ENCODE measurements around the gene HOXA3.
A peak's percentile ranks its signal among the peaks of the same experiment; 100 is the strongest.

HOXA3 gene

DNA sequence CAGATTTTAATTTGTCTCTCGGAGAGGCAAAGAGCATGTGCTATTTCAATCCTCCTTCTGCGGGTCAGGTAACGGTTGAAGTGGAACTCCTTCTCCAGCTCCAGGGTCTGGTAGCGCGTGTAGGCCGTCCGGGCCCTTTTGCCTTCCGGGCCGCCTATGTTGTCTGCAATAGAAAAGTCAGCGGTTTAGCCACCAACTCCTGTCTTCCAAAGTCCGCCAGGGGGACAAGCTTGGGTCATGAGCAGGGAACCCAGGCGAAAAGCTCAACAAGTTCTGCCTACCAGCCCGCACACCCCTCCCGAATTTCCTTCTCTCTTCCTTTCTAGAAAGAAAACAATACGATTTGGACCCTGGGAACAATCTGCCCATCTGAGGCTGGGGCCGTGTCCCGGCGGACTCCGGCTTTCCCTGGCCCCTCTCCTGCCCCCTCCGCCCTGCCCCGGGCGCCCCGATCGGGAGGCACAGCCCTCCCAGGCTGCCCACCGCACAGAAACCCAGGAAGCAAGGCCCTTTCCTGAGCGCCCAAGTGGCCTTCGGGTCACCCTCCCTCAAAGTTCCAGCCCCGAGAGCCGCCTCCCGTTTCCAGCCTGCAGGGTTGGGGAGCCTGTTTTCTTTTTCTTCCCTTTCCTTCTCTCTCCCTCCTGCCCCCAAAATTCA lies 10.3 kb downstream of the HOXA3 start:
- Histone ChIP-seq H3K27ac (ENCODE audit: low read length) (peak overlapping the region; percentile 97), H3K27me3 (ENCODE audit: low read depth, low read length) (peaks cover 7% of the 10 kb centered on the region)

GRCh38 chr7:27141137-27141922 lies 11.1 kb downstream of the HOXA3 start:
- Histone ChIP-seq H3K27ac (ENCODE audit: low read length) (peak overlapping the region; percentile 97), H3K4me3 (ENCODE audit: low read depth in 1 of 2, low read length in 2 of 2) (peak overlapping the region; percentile 83 to 91)

More for the DNA sequence above, 10.3 kb downstream of the HOXA3 start:
- H3K36me3 ChIP-seq (ENCODE audit: control insufficient read depth in 1 of 2, insufficient read depth in 2 of 2, low read length in 2 of 2): no peaks in the 10 kb centered on the region
- peak overlapping the region; percentile 83 to 91 for H3K4me3 ChIP-seq (ENCODE audit: low read depth in 1 of 2, low read length in 2 of 2)
- peaks cover 4 to 7% of the 10 kb centered on the region in 2 donors for H3K4me1 ChIP-seq (ENCODE audit: control insufficient read depth in 1 of 2, insufficient read depth in 2 of 2, low read length in 2 of 2)
- no peaks in the 10 kb centered on the region for H3K9me3 ChIP-seq (ENCODE audit: control insufficient read depth in 1 of 2, low read length in 2 of 2)

GRCh38 chr7:27140126-27140857 lies 12.1 kb downstream of the HOXA3 start:
- Histone ChIP-seq H3K27me3 (ENCODE audit: low read depth, low read length) (peaks cover 4% of the 10 kb centered on the region), H3K27ac (ENCODE audit: low read length) (peak overlapping the region; percentile 97), H3K36me3 (ENCODE audit: control insufficient read depth in 1 of 2, insufficient read depth in 2 of 2, low read length in 2 of 2) (no peaks in the 10 kb centered on the region), H3K4me1 (ENCODE audit: control insufficient read depth in 1 of 2, insufficient read depth in 2 of 2, low read length in 2 of 2) (peaks cover 13 to 17% of the 10 kb centered on the region in 2 donors), H3K9me3 (ENCODE audit: control insufficient read depth in 1 of 2, low read length in 2 of 2) (no peaks in the 10 kb centered on the region), H3K4me3 (ENCODE audit: low read depth in 1 of 2, low read length in 2 of 2) (peak overlapping the region; percentile 83 to 91)

More at GRCh38 chr7:27141137-27141922, 11.1 kb downstream of the HOXA3 start:
- Histone ChIP-seq H3K27me3 (ENCODE audit: low read depth, low read length) (peaks cover 4% of the 10 kb centered on the region), H3K9me3 (ENCODE audit: control insufficient read depth in 1 of 2, low read length in 2 of 2) (no peaks in the 10 kb centered on the region), H3K4me1 (ENCODE audit: control insufficient read depth in 1 of 2, insufficient read depth in 2 of 2, low read length in 2 of 2) (peaks cover 4 to 7% of the 10 kb centered on the region in 2 donors), H3K36me3 (ENCODE audit: control insufficient read depth in 1 of 2, insufficient read depth in 2 of 2, low read length in 2 of 2) (no peaks in the 10 kb centered on the region)

DNA sequence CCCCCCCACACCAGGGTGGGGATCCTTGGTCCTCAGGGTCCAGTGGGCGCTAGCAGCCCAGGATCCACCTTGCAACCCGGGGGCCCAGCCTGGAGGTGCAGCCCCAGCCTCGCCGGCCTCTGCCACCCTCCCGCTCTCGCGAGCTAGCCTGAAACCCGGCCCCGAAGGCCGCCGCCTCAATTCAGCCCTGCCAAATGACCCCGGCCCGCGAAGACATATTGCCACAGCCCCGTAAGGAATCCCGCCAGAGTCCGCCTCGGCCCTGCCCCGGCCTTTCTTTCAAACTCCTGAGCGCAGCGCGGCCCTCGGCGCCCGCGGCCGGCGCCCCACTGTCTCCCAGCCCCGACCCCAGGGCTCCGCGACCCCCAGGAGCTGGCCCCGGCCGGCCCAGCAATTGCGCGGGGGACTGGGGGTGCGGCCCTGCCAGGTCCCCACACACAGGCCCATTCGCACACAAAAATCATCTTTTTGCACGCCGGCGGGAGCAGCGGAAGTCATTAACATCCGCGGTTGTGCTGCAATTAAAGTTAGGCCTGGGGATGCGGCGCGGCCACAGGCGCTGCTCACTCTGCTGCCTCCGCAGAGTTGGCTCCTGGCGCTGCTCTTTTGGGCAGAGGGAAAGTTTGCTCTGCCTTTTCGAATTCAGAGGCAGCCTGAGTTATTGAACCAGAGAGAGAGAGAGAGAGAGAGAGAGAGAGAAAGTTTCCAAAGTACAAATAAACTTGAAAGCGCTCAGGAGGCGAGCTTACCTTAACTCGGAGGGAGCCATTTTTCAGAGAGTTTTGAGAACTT lies 12.9 kb downstream of the HOXA3 start:
- no peaks in the 10 kb centered on the region for H3K36me3 ChIP-seq (ENCODE audit: control insufficient read depth in 1 of 2, insufficient read depth in 2 of 2, low read length in 2 of 2)
- peak overlapping the region; percentile 97 for H3K27ac ChIP-seq (ENCODE audit: low read length)
- peak overlapping the region; percentile 83 to 91 for H3K4me3 ChIP-seq (ENCODE audit: low read depth in 1 of 2, low read length in 2 of 2)
- H3K4me1 ChIP-seq (ENCODE audit: control insufficient read depth in 1 of 2, insufficient read depth in 2 of 2, low read length in 2 of 2): peaks cover 21 to 24% of the 10 kb centered on the region in 2 donors
- H3K9me3 ChIP-seq (ENCODE audit: control insufficient read depth in 1 of 2, low read length in 2 of 2): no peaks in the 10 kb centered on the region
- H3K27me3 ChIP-seq (ENCODE audit: low read depth, low read length): peaks cover 2% of the 10 kb centered on the region

- H3K4me1 ChIP-seq (ENCODE audit: control insufficient read depth in 1 of 2, insufficient read depth in 2 of 2, low read length in 2 of 2): peaks cover 26 to 27% of the 10 kb centered on the region in 2 donors
- H3K9me3 ChIP-seq (ENCODE audit: control insufficient read depth in 1 of 2, low read length in 2 of 2): no peaks in the 10 kb centered on the region
- peak overlapping the region; percentile 83 to 91 for H3K4me3 ChIP-seq (ENCODE audit: low read depth in 1 of 2, low read length in 2 of 2)
- H3K36me3 ChIP-seq (ENCODE audit: control insufficient read depth in 1 of 2, insufficient read depth in 2 of 2, low read length in 2 of 2): no peaks in the 10 kb centered on the region
- no peaks in the 10 kb centered on the region for H3K27me3 ChIP-seq (ENCODE audit: low read depth, low read length)
- peak overlapping the region; percentile 97 for H3K27ac ChIP-seq (ENCODE audit: low read length)
These were observed 13.4 kb downstream of the HOXA3 start for GRCh38 chr7:27138985-27139333.

DNA sequence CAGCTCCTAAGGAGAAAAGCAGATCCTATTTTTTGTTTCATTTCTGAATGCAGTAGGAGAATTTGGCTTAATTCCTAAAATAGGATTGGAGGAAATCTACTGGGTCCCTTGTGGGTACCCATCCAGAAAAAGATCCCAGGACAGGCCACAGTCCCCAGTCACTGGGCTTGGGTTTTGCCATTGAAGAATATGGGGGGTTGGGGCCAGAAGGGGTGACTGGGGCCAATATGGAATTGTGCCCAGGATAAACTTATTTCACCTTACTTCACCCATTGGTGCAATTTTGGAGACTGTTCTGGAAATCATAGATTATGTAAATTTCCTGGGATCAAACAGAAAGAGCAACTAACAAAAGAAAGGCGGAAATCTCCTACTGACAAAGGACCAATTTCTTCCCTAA lies 13.9 kb downstream of the HOXA3 start:
- H3K27ac ChIP-seq (ENCODE audit: low read length): peak overlapping the region; percentile 97
- peaks cover 29 to 32% of the 10 kb centered on the region in 2 donors for H3K4me1 ChIP-seq (ENCODE audit: control insufficient read depth in 1 of 2, insufficient read depth in 2 of 2, low read length in 2 of 2)
- H3K36me3 ChIP-seq (ENCODE audit: control insufficient read depth in 1 of 2, insufficient read depth in 2 of 2, low read length in 2 of 2): no peaks in the 10 kb centered on the region
- no peaks in the 10 kb centered on the region for H3K9me3 ChIP-seq (ENCODE audit: control insufficient read depth in 1 of 2, low read length in 2 of 2)
- H3K27me3 ChIP-seq (ENCODE audit: low read depth, low read length): no peaks in the 10 kb centered on the region
- peak overlapping the region; percentile 83 to 91 for H3K4me3 ChIP-seq (ENCODE audit: low read depth in 1 of 2, low read length in 2 of 2)

GRCh38 chr7:27137640-27138315 lies 14.6 kb downstream of the HOXA3 start:
- Histone ChIP-seq H3K4me3 (ENCODE audit: low read depth in 1 of 2, low read length in 2 of 2) (peak overlapping the region; percentile 83 to 91), H3K27me3 (ENCODE audit: low read depth, low read length) (no peaks in the 10 kb centered on the region), H3K9me3 (ENCODE audit: control insufficient read depth in 1 of 2, low read length in 2 of 2) (no peaks in the 10 kb centered on the region), H3K27ac (ENCODE audit: low read length) (peak overlapping the region; percentile 97), H3K36me3 (ENCODE audit: control insufficient read depth in 1 of 2, insufficient read depth in 2 of 2, low read length in 2 of 2) (no peaks in the 10 kb centered on the region), H3K4me1 (ENCODE audit: control insufficient read depth in 1 of 2, insufficient read depth in 2 of 2, low read length in 2 of 2) (peaks cover 32 to 36% of the 10 kb centered on the region in 2 donors)

DNA sequence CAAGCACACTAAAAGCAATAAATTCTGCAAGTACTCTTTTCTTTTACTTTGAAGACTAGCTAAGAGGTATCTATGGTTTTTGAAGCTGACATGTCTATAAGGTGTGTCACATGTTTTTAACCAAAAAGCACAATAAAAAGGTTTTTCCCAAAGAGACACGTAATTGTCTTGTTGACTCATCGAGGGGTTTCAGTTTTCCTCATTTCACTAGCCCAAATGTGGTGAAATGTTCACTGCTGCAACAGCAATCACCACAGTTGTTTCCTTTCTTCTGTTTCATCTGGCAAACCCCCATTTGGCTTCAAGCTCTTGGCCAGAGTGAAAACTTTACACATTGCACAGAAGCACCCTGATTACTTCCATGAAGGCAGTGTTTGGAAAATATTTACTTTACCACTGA lies 18.0 kb downstream of the HOXA3 start:
- H3K27me3 ChIP-seq (ENCODE audit: low read depth, low read length): no peaks in the 10 kb centered on the region
- H3K9me3 ChIP-seq (ENCODE audit: control insufficient read depth in 1 of 2, low read length in 2 of 2): no peaks in the 10 kb centered on the region
- no peak overlapping the region for H3K4me3 ChIP-seq (ENCODE audit: low read depth in 1 of 2, low read length in 2 of 2)
- H3K36me3 ChIP-seq (ENCODE audit: control insufficient read depth in 1 of 2, insufficient read depth in 2 of 2, low read length in 2 of 2): no peaks in the 10 kb centered on the region
- H3K27ac ChIP-seq (ENCODE audit: low read length): peak overlapping the region; percentile 61
- H3K4me1 ChIP-seq (ENCODE audit: control insufficient read depth in 1 of 2, insufficient read depth in 2 of 2, low read length in 2 of 2): peaks cover 29 to 39% of the 10 kb centered on the region in 2 donors

DNA sequence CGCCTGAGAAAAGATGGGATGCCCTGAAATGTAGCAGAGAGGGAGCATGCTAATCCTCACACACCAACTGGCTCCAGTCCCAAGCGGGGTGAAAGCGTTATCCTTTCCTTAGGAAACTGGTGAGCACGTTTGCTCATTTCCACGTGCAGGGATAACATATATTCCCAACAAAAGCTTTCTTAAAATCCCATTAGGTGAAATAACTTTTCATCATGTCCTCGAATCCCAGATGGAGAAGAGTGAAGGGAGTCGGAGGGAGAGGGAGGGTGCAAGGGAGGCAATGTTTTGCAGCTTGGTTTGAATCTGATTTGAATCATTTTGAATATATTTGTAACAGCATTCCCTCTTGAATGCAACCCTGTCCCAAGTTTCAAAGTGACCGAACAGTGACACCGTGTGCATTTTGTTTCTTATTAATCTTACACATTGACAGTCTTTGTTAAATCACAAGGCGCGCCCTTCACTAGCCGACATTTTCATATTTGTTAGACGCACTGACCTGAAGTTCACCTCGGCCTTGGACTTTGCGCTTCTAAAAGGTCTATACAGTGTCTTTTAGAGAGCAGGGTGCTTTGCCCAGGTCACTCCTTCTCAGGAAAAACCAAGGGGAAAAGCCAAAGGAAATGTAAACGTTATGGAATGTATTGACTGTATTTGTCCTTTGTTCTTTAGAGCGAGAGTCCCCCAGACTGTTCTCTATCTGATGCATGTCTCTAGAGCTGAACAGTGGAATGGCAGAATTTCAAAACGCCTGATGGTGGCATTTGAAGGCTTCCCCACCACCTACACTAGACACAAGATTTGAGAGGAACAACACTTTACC lies 18.8 kb downstream of the HOXA3 start:
- H3K36me3 ChIP-seq (ENCODE audit: control insufficient read depth in 1 of 2, insufficient read depth in 2 of 2, low read length in 2 of 2): no peaks in the 10 kb centered on the region
- no peak overlapping the region for H3K4me3 ChIP-seq (ENCODE audit: low read depth in 1 of 2, low read length in 2 of 2)
- peak overlapping the region; percentile 61 for H3K27ac ChIP-seq (ENCODE audit: low read length)
- no peaks in the 10 kb centered on the region for H3K9me3 ChIP-seq (ENCODE audit: control insufficient read depth in 1 of 2, low read length in 2 of 2)
- peaks cover 29 to 43% of the 10 kb centered on the region in 2 donors for H3K4me1 ChIP-seq (ENCODE audit: control insufficient read depth in 1 of 2, insufficient read depth in 2 of 2, low read length in 2 of 2)
- H3K27me3 ChIP-seq (ENCODE audit: low read depth, low read length): no peaks in the 10 kb centered on the region

- Histone ChIP-seq H3K4me3 (ENCODE audit: low read depth in 1 of 2, low read length in 2 of 2) (no peak overlapping the region), H3K4me1 (ENCODE audit: control insufficient read depth in 1 of 2, insufficient read depth in 2 of 2, low read length in 2 of 2) (peaks cover 29 to 45% of the 10 kb centered on the region in 2 donors), H3K27me3 (ENCODE audit: low read depth, low read length) (no peaks in the 10 kb centered on the region), H3K36me3 (ENCODE audit: control insufficient read depth in 1 of 2, insufficient read depth in 2 of 2, low read length in 2 of 2) (no peaks in the 10 kb centered on the region), H3K9me3 (ENCODE audit: control insufficient read depth in 1 of 2, low read length in 2 of 2) (no peaks in the 10 kb centered on the region), H3K27ac (ENCODE audit: low read length) (peak overlapping the region; percentile 61)
These were observed 19.4 kb downstream of the HOXA3 start for GRCh38 chr7:27132978-27133377.
